D721Med (cell line): ENCODE measurements around the gene BCL2.

Source experiments
- DNase-seq: peaks from one replicate; pipeline ENCODE4 v3.0.0; 2011; ENCODE audit warnings: low spot score; ENCODE audit not compliant: insufficient read length
- FAIRE-seq: peaks from 2 replicates; lab custom pipeline; 2011; peaks lifted over from hg19 to GRCh38; lab: Jason Lieb, UNC
- TF ChIP-seq, protein P1 (sequence below): IDR thresholded peaks from 2 replicates; pipeline ENCODE4 v1.5.1; 2012; ENCODE audit warnings: mild to moderate bottlenecking, control low read depth; ENCODE audit not compliant: insufficient read depth; ENCODE audit errors: missing control alignments

BCL2 gene

DNA sequence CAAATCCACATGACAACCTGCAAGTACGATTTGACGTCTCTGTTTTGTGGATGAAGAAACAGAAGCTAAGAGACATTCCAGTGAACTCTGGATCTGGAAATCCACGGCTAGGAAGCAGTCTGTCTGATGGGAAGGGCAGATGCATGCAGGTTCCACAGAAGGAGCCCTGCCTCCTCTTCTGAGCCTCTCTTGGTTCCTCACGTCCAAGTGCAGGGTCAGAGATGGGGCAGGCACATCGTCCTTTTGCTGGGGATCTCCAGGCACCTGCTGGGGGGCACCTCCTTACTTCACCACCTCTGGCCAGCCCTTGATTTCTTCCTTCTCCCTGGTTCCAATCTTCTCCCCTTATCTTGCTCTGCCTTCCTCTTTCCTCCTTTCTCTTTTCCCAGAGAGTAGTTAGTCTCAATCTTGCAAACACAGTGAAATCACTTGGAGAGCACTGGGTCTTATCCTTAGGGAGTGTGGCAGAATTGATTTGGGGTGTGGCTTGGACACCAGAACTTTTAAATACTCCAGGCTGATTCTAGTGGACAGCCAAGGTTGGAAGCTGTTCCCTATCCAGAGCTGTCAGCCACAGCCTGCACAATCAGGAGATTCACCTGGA lies 137.8 kb downstream of the BCL2 start:
- TF ChIP-seq, protein P1, sequence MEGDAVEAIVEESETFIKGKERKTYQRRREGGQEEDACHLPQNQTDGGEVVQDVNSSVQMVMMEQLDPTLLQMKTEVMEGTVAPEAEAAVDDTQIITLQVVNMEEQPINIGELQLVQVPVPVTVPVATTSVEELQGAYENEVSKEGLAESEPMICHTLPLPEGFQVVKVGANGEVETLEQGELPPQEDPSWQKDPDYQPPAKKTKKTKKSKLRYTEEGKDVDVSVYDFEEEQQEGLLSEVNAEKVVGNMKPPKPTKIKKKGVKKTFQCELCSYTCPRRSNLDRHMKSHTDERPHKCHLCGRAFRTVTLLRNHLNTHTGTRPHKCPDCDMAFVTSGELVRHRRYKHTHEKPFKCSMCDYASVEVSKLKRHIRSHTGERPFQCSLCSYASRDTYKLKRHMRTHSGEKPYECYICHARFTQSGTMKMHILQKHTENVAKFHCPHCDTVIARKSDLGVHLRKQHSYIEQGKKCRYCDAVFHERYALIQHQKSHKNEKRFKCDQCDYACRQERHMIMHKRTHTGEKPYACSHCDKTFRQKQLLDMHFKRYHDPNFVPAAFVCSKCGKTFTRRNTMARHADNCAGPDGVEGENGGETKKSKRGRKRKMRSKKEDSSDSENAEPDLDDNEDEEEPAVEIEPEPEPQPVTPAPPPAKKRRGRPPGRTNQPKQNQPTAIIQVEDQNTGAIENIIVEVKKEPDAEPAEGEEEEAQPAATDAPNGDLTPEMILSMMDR: no peak
- no peak for DNase-seq
- FAIRE-seq: no peak

DNA sequence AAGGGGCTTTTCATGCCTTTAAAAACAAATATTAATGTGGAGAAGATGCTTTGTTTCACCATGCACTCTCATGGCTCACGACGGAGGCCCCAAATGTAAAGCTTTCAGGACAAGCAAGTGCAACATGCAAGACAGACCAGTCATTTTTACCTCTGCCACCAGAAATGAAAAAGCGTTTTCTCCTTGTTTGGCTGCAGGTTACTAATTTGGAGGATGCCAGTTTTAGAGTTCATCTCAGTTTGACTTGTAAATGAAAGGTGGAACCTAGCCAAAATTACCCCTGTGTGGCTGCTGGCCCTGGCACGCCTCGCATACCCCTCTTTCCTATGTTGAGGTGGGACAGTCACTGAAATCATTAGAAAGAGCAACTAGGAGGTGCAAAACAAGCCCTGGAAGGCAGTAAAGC lies 138.6 kb downstream of the BCL2 start:
- no peak for DNase-seq
- TF ChIP-seq, protein P1: no peak
- no peak for FAIRE-seq

DNA sequence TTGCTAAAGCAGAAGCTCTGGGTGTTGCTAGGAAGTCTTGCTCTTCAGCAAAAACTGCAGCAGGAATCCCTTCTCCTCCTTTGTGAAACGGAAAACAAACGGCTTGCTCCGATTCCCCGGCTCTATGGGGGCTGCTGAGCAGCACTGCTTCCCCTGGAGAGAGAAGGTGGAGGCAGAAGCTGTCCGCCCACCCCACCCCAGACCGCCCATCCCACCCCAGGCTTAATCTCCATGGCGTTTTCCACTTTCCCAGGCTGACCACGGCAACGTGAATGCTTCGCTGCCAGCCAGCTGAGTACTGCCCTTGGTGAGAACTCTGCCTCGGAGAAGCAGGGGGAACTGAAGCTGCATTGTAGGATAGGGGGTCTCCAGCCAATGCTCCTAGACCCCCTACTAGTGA lies 139.2 kb downstream of the BCL2 start:
- FAIRE-seq (no peak), DNase-seq (no peak)
- TF ChIP-seq, protein P1: no peak

DNA sequence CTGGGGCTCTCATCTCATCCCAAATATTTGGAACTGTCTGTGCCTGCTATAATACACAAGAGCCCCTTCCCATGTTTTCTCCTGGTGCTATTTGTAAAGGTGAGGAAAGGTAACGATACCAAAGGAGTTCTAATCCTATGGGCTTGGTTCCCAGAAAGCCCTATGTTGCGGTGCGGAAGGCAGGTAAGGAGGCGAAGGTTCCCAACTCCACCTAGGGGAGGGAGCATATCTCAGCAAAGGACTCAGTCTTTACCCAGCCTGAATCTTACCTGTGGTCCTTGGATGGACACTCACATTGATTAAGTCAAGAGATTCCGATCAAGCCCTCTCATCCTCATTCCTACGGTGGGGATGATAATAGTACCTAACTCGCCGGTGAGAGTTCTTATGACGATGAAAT lies 140.1 kb downstream of the BCL2 start:
- no peak for FAIRE-seq
- no peak for DNase-seq
- TF ChIP-seq, protein P1: no peak

DNA sequence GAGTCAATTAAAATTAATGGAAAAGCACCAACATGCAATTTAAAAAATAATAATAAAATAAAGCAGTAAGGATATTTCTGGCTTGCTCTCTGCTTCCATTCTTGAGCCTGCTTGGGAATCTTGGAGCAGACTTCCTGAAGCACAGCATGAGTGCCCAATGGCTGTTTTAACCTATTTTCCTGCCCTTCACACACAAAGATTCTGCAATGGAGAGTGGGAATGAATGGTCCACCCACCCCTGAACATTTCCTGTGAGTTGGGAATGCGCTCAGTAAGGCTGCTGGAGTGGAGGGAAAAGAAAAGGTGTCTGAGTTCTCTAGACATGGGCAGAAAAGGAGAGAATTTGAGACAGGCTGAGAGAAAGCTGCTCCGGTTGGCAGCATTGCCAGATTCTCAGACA lies 140.6 kb downstream of the BCL2 start:
- TF ChIP-seq, protein P1: no peak
- DNase-seq (no peak), FAIRE-seq (no peak)

DNA sequence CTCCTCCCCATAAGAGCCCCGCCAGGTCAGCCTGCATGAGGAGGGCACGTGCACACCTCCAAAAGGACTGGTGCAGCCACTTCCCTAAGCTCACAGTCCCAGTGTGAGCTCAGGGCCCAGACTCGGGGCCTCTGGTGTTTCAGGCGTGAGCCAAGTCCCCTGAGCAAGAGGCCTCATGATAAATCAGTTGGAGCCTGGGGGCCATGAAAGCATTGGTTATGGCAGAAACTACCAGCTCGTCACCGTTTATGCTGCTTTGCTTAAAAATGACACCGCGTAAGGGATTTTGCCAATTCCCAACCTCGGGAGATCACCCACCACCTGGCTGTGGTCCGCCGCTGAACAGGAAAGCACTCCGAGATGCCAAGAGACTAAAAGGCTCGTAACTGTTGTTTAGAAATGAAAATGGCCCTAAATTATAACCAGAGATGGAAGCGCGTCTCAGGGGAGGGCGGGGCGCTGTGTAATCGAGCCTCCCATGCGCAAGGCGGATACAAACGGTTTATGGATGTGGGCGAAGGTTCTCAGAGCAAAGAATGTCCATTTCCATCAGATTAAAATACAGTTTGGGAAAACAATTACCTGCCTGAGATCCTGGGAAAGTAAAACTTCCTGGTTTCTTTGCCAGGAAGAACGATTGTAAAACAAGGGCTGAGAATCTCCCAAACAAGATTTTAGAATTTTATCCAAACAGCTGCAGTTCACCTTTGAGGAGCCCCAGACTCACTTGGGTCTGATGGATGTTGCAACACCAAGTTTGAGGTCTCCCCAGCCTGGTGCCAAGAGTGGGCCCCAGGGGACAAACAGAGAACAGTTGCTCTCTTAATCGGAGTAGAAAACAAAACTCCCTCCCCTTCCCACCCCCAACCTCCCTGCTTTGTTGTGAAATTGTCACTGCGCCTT lies 141.4 kb downstream of the BCL2 start:
- no peak for DNase-seq
- TF ChIP-seq, protein P1: no peak
- no peak for FAIRE-seq

DNA sequence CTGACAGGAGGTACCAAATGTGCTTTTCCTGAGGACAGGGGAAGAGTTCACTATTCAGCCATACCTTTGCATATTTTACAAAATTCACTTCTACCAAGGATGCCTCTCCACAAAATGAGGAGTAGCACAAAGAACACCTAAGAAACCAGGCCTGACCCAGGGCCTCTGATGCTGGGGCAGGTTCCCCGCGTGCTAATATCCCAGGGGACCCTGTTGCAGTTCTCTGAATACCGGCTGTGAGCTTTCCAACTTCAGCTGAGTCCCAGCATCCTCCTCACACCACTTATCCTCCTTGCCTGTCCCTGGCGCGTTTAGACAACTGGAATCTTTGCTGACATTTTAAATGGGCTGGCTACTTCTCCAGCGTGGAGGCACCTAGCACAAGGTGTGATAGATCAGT lies 142.3 kb downstream of the BCL2 start:
- TF ChIP-seq, protein P1: no peak
- FAIRE-seq (no peak), DNase-seq (no peak)
